ENCODE data around the gene UBA1. TPM values are rescaled to one million over a fixed set of nuclear protein-coding genes. Genes with fewer than 3 reads are reported as not detected.

The UBA1 gene
- total and polyA plus RNA-seq, 2 of the 8 experiments (the other 6 are each of a cell fraction or from before 2014, with no cell fraction given): 313 to 458 TPM

- no peak for TF ChIP-seq RXRA (IDR thresholded peaks at IDR 0.05; ENCODE audit: insufficient read depth, low read depth, low read length)
- TF ChIP-seq POLR2A (IDR thresholded peaks at IDR 0.05; ENCODE audit: control extremely low read depth in 1 of 2, low read depth in 2 of 2, low read length in 2 of 2): no peak
These were observed 19.0 kb downstream of the UBA1 start (continued) for GRCh38 chrX:47212381-47213293.

Measured in H1 (cell line).